HepG2 (cell line): ENCODE data around the gene RNF114. TPM values are rescaled to one million over a fixed set of nuclear protein-coding genes. Genes with fewer than 3 reads are reported as not detected.

Source experiments
- GATAD2A ChIP-seq: IDR thresholded peaks from 2 replicates; pipeline ENCODE4 v1.6.1; 2016
- HES4 ChIP-seq: sonication (generic); formaldehyde crosslinking; IDR thresholded peaks from 2 replicates; pipeline ENCODE4 v1.9.0; 2021; ENCODE audit warnings: mild to moderate bottlenecking, missing genetic modification reagents, borderline replicate concordance
- HNRNPL ChIP-seq: fragments of 200-400 bp; formaldehyde crosslinking; IDR thresholded peaks from 2 replicates; pipeline ENCODE4 v1.6.1; 2017; ENCODE audit warnings: mild to moderate bottlenecking, low read depth, low read length
- JUN ChIP-seq: sonication (generic); formaldehyde crosslinking; IDR thresholded peaks from 2 replicates; pipeline ENCODE4 v1.4.0; 2020; ENCODE audit warnings: mild to moderate bottlenecking, missing genetic modification reagents
- PAX8 ChIP-seq: sonication (generic); formaldehyde crosslinking; IDR thresholded peaks from 2 replicates; pipeline ENCODE4 v1.8.0; 2022; ENCODE audit warnings: mild to moderate bottlenecking, missing genetic modification reagents, borderline replicate concordance
- SAFB2 ChIP-seq: sonication (generic); formaldehyde crosslinking; IDR thresholded peaks from 2 replicates; pipeline ENCODE4 v1.5.1; 2020; ENCODE audit warnings: missing genetic modification reagents, low read depth, mild to moderate bottlenecking, borderline replicate concordance
- SOX5 ChIP-seq: IDR thresholded peaks from 2 replicates; pipeline ENCODE4 v1.6.1; 2016; ENCODE audit warnings: borderline replicate concordance
- SPEN ChIP-seq: sonication (generic); formaldehyde crosslinking; IDR thresholded peaks from 2 replicates; pipeline ENCODE4 v1.5.1; 2020; ENCODE audit warnings: low read depth, mild to moderate bottlenecking, missing genetic modification reagents
- ZC3H13 ChIP-seq: sonication (generic); formaldehyde crosslinking; IDR thresholded peaks from 2 replicates; pipeline ENCODE4 v1.8.1; 2023; ENCODE audit warnings: mild to moderate bottlenecking, missing genetic modification reagents, moderate library complexity
- ZNF274 ChIP-seq: sonication (generic); formaldehyde crosslinking; IDR thresholded peaks from 2 replicates; pipeline ENCODE4 v1.5.1; 2020; ENCODE audit warnings: mild to moderate bottlenecking, missing genetic modification reagents
- ZNF543 ChIP-seq: sonication (generic); formaldehyde crosslinking; IDR thresholded peaks from 2 replicates; pipeline ENCODE4 v1.4.0; 2020; ENCODE audit warnings: mild to moderate bottlenecking, missing genetic modification reagents
- polyA plus RNA-seq, 8 experiments: library from polyadenylated mRNA; depleted of rRNA in 3 of 8; stranded (reverse) in 7 of 8; unstranded in 1 of 8; fragments of >200 nt; fragmentation: Illumina TruSeq in 4 of 8; extraction: Trizol in 4 of 8; gene quantifications; 2 replicates each; pipeline versions ENCODE4 v1.2.1 to v1.2.3, GENCODE V29; 2011 to 2016; ENCODE audit warnings: low read depth in 4 of 8, missing spikeins in 1 of 8, mixed read lengths in 1 of 8; ENCODE audit not compliant: insufficient read depth in 1 of 8
- total RNA-seq, 5 experiments: library from RNA; depleted of rRNA; stranded (reverse); fragments of >200 nt; fragmentation: Illumina TruSeq; extraction: Trizol; gene quantifications; 2 replicates each; pipeline ENCODE4 v1.2.3, GENCODE V29; 2016; ENCODE audit warnings: low read depth in 1 of 5
- TF ChIP-seq, protein P1 (sequence below): sonication (generic); formaldehyde crosslinking; IDR thresholded peaks from one replicate; pipeline ENCODE4 v1.5.1; 2020; ENCODE audit warnings: mild to moderate bottlenecking, missing genetic modification reagents; ENCODE audit errors: not compliant biosample characterization
- TF ChIP-seq, protein P2 (sequence below): IDR thresholded peaks from 2 replicates; pipeline ENCODE4 v1.6.1; 2018; ENCODE audit warnings: missing genetic modification reagents
- TF ChIP-seq, protein P3 (sequence below), 2 experiments: sonication (generic) in 1 of 2; formaldehyde crosslinking in 1 of 2; IDR thresholded peaks; 2 replicates each; pipeline versions ENCODE4 v1.4.0 to v1.6.1; 2016 to 2020; ENCODE audit warnings: borderline replicate concordance in 1 of 2, low read depth in 1 of 2, mild to moderate bottlenecking in 1 of 2, missing genetic modification reagents in 1 of 2

The RNF114 gene
- total and polyA plus RNA-seq, 2 of the 13 experiments (the other 11 are each of a cell fraction or from before 2014, with no cell fraction given): 119 to 126 TPM

DNA sequence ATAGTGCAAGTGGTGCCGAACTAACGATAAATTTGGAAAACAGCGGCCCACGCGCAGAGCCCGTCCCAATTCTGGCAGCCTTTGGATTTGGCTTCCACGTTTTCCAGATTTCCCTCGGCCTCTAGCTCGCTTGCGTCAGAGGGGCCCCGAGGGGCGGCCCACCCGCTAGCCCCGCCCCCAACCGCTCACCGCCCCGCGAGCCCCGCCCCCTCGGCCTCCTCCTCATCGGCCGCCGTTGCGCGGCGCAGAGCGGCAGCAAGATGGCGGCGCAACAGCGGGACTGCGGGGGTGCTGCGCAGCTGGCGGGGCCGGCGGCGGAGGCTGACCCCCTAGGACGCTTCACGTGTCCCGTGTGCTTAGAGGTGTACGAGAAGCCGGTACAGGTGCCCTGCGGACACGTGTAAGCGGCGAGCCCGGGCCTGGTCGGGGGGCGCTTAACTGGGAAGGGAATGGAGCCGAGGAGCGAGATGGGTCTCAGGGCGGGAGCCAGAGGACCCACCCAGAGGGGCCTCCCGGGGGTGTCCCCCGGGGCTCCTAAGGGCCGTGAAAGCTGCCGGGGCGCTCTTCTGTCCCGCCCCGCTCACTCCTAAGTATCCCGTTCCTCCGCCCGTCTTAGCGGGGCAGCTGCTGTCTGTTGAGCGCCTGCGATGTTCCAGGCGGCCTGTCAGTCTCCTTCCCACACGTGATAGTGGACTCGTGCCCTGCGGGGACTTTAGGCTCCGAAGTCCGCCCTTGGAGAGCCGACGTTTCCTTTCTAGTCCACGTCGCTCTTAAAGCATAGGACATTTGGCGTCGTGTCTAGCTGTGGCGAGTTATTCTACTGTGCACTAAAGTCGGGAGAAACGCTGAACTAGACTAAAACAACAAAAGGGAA, at the start of gene RNF114 (continued):
- TF ChIP-seq, protein P1, sequence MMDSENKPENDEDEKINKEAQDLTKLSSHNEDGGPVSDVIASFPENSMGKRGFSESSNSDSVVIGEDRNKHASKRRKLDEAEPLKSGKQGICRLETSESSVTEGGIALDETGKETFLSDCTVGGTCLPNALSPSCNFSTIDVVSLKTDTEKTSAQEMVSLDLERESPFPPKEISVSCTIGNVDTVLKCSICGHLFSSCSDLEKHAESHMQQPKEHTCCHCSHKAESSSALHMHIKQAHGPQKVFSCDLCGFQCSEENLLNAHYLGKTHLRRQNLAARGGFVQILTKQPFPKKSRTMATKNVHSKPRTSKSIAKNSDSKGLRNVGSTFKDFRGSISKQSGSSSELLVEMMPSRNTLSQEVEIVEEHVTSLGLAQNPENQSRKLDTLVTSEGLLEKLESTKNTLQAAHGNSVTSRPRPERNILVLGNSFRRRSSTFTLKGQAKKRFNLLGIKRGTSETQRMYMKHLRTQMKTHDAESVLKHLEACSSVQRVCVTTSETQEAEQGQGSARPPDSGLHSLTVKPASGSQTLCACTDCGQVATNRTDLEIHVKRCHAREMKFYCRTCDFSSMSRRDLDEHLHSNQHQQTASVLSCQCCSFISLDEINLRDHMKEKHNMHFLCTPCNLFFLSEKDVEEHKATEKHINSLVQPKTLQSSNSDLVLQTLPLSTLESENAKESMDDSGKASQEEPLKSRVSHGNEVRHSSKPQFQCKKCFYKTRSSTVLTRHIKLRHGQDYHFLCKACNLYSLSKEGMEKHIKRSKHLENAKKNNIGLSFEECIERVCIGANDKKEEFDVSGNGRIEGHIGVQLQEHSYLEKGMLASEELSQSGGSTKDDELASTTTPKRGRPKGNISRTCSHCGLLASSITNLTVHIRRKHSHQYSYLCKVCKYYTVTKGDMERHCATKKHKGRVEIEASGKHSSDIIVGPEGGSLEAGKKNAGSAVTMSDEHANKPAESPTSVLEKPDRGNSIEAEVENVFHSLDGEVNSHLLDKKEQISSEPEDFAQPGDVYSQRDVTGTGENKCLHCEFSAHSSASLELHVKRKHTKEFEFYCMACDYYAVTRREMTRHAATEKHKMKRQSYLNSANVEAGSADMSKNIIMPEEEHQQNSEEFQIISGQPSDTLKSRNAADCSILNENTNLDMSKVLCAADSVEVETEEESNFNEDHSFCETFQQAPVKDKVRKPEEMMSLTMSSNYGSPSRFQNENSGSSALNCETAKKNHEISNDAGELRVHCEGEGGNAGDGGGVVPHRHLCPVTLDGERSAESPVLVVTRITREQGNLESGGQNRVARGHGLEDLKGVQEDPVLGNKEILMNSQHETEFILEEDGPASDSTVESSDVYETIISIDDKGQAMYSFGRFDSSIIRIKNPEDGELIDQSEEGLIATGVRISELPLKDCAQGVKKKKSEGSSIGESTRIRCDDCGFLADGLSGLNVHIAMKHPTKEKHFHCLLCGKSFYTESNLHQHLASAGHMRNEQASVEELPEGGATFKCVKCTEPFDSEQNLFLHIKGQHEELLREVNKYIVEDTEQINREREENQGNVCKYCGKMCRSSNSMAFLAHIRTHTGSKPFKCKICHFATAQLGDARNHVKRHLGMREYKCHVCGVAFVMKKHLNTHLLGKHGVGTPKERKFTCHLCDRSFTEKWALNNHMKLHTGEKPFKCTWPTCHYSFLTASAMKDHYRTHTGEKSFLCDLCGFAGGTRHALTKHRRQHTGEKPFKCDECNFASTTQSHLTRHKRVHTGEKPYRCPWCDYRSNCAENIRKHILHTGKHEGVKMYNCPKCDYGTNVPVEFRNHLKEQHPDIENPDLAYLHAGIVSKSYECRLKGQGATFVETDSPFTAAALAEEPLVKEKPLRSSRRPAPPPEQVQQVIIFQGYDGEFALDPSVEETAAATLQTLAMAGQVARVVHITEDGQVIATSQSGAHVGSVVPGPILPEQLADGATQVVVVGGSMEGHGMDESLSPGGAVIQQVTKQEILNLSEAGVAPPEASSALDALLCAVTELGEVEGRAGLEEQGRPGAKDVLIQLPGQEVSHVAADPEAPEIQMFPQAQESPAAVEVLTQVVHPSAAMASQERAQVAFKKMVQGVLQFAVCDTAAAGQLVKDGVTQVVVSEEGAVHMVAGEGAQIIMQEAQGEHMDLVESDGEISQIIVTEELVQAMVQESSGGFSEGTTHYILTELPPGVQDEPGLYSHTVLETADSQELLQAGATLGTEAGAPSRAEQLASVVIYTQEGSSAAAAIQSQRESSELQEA (CRISPR knock-in tag): peak; percentile 82
- peak; percentile 75; the same call in 1 of the 2 replicates for TF ChIP-seq HES4 (CRISPR knock-in tag)
- peak; percentile 54 for TF ChIP-seq GATAD2A (CRISPR knock-in tag)
- TF ChIP-seq PAX8 (CRISPR knock-in tag): no peak
- TF ChIP-seq, protein P2, sequence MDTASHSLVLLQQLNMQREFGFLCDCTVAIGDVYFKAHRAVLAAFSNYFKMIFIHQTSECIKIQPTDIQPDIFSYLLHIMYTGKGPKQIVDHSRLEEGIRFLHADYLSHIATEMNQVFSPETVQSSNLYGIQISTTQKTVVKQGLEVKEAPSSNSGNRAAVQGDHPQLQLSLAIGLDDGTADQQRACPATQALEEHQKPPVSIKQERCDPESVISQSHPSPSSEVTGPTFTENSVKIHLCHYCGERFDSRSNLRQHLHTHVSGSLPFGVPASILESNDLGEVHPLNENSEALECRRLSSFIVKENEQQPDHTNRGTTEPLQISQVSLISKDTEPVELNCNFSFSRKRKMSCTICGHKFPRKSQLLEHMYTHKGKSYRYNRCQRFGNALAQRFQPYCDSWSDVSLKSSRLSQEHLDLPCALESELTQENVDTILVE: peak; percentile 56; the same call in 1 of the 2 replicates
- peak; percentile 61; the same call in 1 of the 2 replicates for TF ChIP-seq SOX5
- peak; percentile 71; the same call in 1 of the 2 replicates for TF ChIP-seq ZC3H13 (CRISPR knock-in tag)
- no peak for TF ChIP-seq HNRNPL
- TF ChIP-seq, protein P3, sequence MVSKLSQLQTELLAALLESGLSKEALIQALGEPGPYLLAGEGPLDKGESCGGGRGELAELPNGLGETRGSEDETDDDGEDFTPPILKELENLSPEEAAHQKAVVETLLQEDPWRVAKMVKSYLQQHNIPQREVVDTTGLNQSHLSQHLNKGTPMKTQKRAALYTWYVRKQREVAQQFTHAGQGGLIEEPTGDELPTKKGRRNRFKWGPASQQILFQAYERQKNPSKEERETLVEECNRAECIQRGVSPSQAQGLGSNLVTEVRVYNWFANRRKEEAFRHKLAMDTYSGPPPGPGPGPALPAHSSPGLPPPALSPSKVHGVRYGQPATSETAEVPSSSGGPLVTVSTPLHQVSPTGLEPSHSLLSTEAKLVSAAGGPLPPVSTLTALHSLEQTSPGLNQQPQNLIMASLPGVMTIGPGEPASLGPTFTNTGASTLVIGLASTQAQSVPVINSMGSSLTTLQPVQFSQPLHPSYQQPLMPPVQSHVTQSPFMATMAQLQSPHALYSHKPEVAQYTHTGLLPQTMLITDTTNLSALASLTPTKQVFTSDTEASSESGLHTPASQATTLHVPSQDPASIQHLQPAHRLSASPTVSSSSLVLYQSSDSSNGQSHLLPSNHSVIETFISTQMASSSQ (IDR thresholded peaks at IDR 0.05; ENCODE audit: low read depth): no peak
- TF ChIP-seq, protein P3 (CRISPR knock-in tag; IDR thresholded peaks at IDR 0.05; ENCODE audit: borderline replicate concordance): peak; percentile 9; the same call in 1 of the 2 replicates
- peak; percentile 38; the same call in 1 of the 2 replicates for TF ChIP-seq JUN (CRISPR knock-in tag)
- peak; percentile 88; the same call in 1 of the 2 replicates for TF ChIP-seq ZNF543 (CRISPR knock-in tag)
- TF ChIP-seq SAFB2 (CRISPR knock-in tag): peak; percentile 94
- TF ChIP-seq SPEN (CRISPR knock-in tag): peak; percentile 76; the same call in 1 of the 2 replicates
- TF ChIP-seq ZNF274 (CRISPR knock-in tag): peak; percentile 76; the same call in 1 of the 2 replicates
